ENCODE results near the gene CSNK1G3.
"Not testable (repeated sequence)": the region's sequence is repeated elsewhere in the genome, so short reads cannot be mapped to it uniquely, and the experiment has no call there.

Gene CSNK1G3

DNA sequence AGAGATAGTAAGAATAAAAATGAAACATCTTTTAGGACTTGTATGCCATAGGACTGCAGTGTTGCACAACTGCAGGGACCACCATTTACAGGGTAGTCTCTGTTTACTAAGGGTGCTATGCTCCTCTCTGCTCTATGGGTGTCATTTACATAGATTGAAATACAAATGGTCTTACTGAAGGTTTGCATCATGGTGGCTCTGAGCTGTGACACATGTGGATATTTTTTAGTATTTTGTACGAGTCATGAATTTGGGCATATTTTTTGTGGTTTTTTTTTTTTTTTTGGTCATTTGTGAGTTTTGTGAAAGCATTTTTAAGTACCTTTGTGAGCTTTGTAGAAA lies 47.4 kb downstream of the CSNK1G3 start:
- no peak for DNase-seq (ENCODE audit: low spot score)

DNA sequence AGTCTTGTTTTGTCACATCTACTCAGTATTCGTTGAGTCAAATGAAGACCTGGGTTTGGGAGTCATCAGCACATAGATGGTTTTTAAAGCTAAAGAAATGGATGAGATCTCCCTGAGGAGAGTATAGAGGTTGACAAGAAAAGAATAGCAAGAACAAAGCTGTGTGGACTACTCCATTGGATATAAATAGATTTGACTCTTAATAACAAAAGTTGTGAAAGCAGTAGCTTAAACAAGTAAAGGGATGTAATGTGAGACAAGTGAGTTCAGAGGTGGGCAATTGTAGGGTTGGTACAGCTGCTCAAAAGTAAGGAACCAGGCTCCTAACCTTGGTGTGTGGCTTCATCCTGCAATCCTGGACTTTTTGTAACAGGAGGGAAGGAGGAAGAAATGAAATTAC lies 49.3 kb downstream of the CSNK1G3 start:
- DNase-seq (ENCODE audit: low spot score), result no peak

DNA sequence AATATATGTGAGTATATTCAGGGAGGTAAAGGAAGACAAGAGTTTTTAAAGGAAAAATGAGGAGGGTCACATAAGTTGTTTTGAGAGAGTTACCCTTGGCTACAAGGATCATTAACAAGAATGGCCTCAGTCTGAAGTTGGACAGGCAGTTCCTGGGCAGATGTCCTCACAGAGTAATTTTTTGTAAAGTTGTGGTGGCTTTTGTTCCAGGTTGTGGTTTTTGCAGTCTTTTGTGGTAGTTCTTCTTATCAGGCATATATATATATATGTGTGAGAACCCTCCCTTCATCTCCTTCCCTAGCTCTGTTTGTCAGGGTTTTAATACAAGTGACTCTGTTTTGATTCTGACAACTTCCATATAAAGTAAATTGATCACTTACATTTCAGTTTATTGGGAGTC lies 60.0 kb downstream of the CSNK1G3 start:
- DNase-seq (ENCODE audit: low spot score), result no peak

DNA sequence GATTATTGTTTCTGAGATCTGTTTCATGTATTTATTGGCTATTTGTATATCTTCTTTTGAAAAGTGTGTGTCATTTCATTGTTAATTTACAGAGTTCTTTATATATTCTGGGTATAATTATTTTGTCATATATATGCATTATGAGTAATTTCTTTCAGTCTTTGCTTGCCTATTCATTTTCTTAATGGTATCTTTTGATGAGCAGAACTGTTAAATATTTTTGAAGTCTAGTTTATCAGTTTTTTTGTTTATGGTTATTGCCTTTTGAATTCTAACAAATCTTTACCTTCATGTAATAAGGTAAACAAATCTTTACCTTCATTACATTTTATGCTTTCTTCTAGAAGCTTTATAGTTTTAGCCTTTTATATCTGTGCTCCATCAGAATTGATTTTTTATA lies 66.4 kb downstream of the CSNK1G3 start:
- no peak for DNase-seq (ENCODE audit: low spot score)

DNA sequence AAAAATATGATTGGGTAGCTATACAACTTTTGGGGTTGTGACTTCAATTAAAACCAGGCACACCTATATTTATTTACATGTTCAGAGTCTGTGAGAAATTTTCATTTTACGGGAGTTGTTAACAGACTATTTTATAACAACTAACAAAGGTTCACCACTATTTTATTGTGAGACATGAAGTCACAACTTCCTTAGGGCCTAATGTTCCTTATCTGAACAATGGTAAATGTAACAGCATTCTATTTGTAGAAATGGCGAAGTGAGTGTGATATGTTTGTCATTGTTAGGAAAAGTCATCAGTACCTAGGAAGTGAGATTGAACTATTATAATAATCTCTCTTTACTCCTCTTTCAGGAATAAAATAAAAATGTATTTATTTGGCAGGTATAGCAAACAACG lies 67.4 kb downstream of the CSNK1G3 start:
- no peak for DNase-seq (ENCODE audit: low spot score)

DNA sequence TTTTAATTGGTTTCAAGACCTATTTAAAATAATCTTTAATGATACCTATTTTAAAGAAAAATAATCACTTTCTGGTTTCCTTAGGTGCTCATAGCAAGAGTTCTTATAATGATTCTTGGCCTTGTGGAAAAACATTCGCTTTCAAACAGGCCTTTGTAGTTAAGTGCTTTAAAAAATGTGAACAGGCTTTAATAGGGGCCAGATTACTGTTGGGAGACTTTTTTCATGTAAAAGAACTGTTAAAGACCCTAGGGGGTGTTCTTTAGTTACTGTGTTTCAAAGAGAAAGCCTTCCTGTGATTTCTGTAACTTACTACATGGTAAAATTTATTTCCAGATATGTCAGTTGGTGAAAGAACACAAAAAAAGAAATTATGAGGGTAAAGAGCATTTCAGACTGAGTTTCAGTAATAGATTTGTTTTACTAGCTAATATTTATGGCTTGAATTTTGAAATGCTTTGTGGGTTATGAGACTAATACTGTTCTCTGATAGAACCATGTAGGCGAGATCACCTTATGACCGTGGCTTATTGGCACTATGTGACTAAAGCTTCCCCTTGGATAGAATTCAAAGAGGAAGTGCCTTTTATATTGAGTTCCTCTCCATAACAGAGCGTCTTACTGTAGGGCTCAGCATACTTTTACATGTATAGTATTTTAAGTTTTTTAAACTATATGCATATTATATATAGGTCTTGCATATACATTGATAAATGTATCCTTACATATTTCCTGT lies 70.7 kb downstream of the CSNK1G3 start:
- DNase-seq (ENCODE audit: low spot score), result no peak

DNA sequence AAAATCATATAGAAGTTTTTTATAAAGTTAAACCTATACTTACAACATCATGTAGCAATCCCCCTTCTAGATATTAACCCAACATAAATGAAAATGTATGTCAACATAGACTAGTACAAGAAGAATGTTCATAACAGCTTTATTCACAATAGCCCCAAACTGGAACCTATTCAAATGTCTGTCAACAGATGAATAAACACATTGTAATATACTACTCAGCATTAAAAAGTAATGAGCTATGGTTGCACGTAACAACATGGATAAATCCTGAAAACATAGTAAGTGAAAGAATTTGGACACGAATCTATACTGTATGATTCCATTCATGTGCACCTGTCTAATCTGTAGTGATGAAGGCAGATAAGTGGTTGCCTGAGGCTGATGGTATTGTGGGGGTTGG lies 73.9 kb downstream of the CSNK1G3 start:
- DNase-seq (ENCODE audit: low spot score), result no peak

DNA sequence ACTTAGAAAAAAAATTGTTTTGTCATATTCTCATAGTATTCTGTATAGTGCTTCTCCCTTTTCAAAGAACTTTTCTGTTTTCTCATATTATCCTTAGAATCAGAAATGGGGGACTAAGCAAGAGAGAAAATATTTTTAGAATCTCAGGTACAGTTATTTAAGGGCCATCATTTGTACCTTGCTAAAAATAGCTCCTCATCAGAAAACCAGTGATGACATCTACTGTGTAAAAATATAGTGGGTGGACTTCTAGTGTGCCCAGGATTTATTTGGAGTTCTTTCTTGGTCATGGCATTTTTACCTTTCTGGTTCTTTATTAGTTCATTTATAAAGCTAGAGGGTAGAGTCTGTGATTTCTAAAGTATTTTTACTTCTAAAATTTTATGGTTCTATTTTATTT lies 82.5 kb downstream of the CSNK1G3 start:
- no peak for DNase-seq (ENCODE audit: low spot score)

DNA sequence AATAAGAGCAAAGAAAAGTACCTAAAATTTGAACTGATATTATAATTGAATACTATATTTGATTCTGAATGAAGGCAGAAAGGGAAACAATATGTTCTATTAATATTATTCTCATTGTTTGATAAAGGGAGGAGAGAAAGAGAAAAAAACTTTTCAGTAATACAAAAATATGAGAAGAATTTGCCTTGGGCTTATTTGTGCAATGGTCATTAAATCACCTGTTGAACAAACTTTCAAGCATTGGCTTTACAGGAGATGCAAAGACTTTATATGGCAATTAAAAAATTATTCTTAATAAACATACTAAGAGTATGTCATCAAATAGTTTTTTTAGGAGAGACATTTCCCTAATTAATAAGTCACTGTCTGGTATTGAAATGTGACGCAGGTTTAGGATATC lies 85.0 kb downstream of the CSNK1G3 start:
- DNase-seq (ENCODE audit: low spot score), result no peak

DNA sequence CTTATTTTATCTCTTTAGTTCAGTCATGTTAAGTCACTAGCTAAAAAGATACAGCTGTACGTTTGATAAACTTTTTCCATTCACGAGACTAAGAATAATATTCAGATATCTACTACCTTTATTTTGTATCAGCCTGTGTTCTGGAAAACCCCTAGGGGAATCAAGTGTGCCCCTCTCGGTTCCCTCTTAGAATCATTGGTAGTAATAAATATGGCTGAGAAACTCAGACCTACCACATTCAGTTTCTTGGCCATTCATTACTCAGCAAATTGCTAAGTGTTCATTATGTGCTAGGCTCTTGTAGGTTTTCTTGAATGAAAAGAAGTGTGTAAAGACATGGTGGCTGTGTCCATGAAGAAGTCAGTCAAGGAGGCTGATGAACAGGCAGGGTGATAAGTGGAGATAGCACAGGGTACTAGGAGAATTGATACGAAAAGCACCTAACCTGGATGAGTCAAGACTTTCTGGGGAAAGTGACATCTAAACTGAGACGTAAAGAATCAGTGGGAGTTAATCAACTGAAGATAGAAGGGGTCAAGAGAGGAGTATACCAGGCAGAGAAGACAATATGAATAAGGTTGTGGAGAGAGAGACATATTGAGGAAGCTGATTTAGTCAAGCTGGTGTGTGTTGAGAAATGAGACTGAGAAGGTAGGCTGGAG lies 86.2 kb downstream of the CSNK1G3 start:
- no peak for DNase-seq (ENCODE audit: low spot score)

DNA sequence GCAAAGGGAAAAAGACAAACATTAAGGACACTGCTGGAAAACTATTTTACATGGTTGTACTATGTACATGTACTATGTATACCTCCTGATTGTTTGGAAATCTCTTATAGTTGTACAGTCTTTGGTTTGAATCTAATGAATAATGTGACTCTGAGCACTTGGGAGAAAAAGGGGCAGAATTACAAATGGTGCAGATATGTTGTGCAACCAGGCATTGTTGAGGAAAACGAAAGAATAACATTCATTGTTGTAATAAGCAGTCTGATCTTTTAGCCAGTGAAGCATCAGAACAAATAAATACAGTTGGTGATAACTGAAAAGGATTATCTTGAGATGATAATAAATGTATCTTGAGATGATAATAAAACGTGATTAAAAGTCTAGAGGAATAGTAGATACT lies 87.2 kb downstream of the CSNK1G3 start:
- no peak for DNase-seq (ENCODE audit: low spot score)

DNA sequence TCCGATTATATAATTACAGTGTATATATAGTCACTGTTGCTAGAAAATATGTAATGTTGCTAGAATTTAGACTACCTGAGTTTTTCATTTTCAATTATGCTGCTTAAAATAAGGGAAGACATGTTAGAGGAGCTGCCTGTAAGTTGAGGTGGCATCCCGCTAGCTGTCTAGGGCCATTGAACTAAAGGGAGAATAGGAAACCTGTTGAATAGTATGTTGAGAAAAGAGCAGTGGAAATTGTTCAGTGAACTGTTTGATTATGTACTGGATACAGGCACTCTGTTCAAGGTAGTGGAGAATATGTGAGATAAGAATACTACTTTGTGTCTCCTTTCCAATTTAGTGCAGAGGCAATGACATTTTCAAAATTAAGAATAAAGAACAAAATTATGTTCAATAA lies 89.6 kb downstream of the CSNK1G3 start:
- DNase-seq (ENCODE audit: low spot score), result no peak

DNA sequence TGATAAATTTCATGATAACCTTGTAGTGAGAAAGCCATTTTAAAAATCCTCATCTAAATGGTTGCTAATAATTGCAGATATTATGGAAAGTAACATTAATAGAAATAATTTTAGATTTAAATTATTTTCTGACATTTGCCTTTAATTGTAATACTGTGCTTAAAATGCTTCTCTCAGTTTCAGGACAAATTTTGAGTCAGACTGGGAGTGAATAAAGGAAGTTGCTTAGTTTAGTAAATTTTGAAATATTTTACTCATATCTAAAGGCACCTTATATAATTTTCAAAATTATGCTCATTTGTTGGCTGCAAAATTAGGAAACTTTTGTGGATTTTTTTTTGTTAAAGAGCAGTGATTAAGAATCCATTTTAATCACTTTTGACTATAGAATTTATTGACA lies 93.8 kb downstream of the CSNK1G3 start:
- no peak for DNase-seq (ENCODE audit: low spot score)

DNA sequence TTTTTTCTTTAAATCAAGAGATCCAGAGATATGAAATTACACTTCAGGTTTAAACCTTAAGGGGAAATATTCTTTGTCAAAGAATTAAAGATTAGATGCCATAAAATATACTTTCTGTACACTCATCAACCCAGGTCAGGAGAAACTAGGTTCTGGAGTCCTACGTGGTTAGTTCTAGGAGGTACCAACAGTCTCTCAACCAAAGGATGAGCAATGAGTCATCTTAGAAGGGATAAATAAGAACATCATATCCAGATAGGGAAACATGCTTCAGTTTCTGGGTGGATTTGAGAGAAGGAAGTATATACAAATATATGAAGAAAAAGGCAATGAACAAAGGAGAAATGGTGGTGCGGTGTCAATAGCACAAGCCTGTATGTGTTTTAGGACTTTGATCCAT lies 98.2 kb downstream of the CSNK1G3 start:
- DNase-seq (ENCODE audit: low spot score), result no peak

DNA sequence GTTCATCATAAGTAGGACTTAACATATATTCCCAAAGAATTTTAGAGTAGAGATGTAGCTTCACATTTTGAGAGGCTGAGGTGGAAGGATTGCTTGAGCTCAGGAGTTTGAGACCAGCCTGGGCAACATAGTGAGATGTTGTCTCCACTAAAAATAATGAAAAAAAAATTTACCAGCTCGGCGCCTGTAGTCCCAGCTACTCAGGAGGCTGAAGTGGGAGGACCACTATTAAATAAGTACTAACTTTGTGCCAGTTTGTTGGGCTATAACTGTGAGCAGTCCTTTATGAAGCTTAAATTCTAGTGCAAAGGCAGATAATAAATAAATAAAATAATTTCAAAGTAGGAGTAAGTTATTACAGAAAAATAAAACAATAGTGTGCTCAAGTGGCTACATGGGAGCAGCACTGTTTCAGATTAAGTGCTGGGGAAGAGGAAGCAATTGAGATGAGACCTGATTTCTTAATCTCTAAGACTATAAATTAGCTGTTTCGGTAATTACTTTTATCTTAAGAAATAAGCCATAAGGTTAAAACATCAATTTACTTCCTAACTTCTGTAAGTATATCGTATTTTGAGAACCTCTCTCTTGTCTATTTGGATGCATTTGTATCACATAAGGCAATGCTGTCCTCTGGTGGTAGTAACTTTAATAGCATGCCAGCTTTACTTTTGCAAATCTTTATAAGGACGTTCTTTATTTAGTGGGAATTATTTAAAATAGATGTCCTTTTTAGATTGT lies 98.9 kb downstream of the CSNK1G3 start:
- peak; percentile 4 for DNase-seq (ENCODE audit: low spot score)

DNA sequence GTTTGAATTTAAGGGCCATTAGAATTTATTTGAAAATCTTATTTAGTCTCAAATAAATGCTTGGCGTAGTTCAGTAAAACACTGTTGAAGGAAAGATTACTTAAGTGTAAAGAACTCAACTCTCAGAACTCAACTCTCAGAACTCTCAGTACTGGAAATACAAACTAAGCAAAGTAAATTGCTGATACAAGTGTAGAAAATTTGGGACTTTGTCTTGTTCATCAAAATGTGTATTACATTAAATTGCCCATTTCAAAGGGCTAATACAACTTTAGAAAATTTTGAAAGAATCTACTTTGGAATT lies 99.4 kb downstream of the CSNK1G3 start:
- DNase-seq (ENCODE audit: low spot score), result no peak

DNA sequence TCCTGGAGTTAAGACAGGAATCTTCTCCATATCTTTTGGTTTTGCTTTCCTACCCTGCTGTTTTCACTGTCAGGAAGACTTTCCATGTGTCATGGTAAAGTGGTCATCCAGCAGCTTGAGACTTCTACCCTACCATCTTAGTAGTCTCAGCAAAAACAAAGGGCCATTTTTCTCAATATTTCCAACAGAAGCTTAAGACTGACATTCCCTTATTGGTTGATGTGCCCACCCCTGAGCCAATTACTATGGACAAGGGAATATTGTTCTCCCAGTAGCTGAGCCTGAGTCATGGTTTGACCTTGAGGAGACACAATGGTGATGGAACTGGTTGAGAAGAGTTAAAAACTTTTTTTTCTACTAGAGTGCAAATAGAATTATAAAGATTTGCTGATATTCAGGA lies 105.6 kb downstream of the CSNK1G3 start:
- DNase-seq (ENCODE audit: low spot score), result no peak

DNA sequence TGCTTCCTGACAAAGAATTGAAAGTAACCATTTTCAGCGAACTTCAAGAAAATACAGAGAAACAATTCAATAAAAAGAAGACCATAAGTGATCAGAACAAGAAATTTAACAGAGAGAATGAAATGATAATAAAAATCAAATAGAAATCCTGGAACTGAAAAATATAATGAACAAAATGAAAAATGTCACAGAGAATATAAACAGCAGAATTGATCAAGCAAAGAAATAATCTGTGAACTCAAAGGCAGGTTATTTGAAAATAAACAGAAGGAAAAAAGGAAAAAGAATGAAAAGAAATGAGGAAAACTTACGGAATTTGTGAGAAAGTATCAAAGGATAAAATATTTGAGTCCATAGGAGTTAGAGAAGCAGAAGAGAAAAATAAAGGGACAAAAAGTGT lies 114.1 kb downstream of the CSNK1G3 start:
- no peak for DNase-seq (ENCODE audit: low spot score)

DNA sequence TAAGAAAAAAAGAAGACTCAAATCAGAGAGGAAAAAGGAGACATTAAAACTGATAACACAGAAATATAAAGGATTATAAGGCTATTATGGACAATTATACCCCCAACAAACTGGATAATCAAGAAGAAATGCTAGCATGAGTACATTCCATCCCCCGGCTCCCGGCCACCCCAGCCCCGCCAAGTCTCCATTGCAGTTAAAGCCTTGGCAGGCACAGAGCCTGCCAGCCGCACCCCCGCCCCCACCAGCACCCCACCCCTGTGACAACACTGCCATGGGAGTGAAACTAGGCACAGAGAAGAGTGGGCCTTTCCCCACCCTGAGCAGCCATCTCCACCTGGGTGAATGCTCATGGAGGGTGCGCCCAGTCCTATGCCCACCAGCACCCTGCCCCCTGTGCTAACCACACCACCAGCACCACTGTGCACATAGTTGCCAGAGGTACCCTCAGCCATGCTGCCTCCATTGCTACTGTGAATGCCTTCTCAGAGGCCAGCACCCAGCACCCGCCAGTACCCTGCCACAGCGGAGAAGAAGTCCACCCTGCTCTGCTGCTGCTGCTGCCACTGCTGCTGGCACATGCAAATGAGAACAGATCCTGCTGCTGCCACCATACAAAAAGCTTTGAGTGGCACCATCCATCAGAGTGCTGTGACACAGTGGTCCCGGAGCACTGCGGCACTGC lies 117.0 kb downstream of the CSNK1G3 start:
- DNase-seq (ENCODE audit: low spot score), result no peak

DNA sequence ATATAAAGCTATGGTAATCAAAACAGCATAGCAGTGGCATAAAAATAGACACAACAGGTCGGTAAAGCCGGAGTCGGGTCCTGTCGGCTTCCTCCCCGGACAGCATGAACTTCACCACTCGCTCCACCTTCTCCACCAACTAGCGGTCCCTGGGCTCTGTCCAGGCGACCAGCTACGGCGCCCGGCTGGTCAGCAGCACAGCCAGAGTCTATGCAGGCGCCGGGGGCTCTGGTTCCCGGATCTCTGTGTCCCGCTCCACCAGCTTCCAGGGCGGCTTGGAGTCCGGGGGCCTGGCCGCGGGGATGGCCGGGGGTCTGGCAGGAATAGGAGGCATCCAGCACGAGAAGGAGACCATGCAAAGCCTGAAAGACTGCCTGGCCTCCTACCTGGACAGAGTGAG lies 124.0 kb downstream of the CSNK1G3 start:
- no peak for DNase-seq (ENCODE audit: low spot score)

DNA sequence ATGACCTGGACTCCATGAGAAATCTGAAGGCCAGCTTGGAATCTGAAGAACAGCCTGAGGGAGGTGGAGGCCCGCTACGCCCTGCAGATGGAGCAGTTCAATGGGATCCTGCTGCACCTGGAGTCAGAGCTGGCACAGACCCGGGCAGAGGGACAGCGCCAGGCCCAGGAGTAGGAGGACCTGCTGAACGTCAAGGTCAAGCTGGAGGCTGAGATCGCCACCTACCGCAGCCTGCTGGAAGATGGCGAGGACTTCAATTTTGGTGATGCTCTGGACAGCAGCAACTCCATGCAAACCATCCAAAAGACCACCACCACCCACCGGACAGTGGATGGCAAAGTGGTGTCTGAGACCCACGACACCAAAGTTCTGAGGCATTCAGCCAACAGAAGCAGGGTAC lies 125.1 kb downstream of the CSNK1G3 start:
- not testable (repeated sequence) for DNase-seq (ENCODE audit: low spot score)

DNA sequence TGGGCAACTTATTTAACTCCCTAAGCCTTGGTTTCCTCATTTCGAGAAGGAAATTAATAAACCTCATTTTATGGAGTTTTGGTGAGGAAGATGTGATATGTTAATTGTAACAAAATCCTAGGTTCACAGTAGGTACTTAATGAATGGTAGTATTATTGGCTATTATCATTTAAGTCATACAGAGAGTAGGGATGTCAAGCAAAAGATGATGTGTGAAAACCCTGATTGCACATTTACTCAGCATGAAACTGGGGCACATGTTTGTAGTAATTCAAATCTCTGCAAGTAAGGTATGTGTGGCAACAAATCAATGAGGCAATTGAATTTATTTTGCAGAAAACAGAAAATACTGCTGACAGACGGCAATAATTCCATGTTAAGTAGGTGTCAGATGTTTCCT lies 127.3 kb downstream of the CSNK1G3 start:
- DNase-seq (ENCODE audit: low spot score), result no peak

DNA sequence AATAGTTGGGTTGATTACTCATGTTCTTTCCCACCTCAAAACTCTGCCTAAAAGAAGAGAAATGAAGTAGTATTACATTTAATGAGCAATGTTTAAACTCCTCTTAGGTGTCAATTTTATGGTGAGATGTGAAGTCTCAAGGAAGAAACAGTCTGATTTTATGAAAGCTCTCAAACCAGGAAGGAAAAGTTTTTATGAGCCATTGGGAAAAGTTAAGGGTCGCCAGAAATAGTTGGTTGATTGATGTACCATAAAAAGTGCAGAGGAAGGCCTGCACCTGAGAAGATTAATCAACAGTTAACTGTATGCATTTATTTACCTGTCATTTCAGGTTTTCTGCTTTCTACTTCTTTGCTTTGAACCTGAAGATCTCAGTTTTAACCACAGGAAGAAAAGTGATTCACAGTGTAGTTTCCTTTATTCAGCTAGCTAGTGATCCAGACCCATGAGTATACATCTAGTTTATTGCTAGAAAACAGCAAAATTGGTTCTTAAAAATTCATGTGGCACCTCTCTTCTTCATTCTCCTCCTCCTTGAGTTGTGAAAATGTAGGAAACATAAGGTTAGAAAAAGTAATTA lies 133.1 kb downstream of the CSNK1G3 start:
- no peak for DNase-seq (ENCODE audit: low spot score)

Measured in hepatic stellate cell (primary cell).